Measurements from ENCODE around the gene ABHD11.
"Not testable (repeated sequence)": the region's sequence is repeated elsewhere in the genome, so short reads cannot be mapped to it uniquely, and the experiment has no call there.

The ABHD11 gene, protein sequence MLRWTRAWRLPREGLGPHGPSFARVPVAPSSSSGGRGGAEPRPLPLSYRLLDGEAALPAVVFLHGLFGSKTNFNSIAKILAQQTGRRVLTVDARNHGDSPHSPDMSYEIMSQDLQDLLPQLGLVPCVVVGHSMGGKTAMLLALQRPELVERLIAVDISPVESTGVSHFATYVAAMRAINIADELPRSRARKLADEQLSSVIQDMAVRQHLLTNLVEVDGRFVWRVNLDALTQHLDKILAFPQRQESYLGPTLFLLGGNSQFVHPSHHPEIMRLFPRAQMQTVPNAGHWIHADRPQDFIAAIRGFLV

DNA sequence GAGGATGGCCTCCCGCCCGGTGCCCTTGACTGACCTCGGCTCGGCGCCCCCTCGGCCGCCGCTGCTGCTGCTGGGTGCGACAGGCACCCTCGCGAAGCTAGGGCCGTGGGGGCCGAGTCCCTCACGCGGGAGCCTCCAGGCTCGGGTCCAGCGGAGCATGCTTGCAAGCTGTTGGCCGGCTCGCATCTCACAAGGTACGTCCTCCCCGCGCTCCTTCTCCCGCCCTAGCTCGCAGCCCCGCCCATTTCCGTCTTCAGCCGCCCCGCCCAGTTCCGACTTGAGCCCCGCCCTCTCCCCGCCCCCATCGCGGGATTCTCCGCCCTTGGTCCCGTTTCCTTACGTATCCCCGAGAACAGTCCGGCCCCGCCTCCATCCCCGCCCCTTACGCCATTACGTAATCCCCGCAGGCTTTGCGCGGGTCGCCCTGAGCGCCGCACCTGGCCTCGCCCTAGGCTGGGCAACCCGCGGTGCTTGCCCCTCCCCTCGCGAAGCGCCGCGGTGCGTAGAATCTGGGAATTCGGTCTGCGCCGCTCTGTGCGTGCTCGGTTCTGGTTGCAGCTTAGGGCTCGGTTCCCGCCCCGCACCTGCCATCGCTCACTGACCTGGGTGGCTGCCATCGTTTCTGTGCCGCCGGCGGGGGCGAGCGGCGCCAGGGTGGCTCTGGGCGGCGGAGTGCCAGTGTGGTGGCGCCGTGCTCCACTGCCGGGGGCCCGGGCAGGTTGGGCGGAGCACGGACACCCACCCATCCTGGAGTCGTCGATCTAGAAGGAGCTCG is at the start of gene ABHD11:
TSS of gene ABHD11 (minus strand) at position 191 of the 775 bp plus-strand sequence. CDS start at position 159, 32 bp downstream.
- FAIRE-seq (peak; percentile 76), DNase-seq (ENCODE audit: low spot score) (peak; percentile 94)

GRCh38 chr7:73787786-73788048 is 49.1 kb upstream of the ABHD11 start:
- not testable (repeated sequence) for DNase-seq (ENCODE audit: low spot score); FAIRE-seq

GRCh38 chr7:73786588-73786987 is 48.0 kb upstream of the ABHD11 start:
- DNase-seq (ENCODE audit: low spot score): no peak
- FAIRE-seq: no peak

DNA sequence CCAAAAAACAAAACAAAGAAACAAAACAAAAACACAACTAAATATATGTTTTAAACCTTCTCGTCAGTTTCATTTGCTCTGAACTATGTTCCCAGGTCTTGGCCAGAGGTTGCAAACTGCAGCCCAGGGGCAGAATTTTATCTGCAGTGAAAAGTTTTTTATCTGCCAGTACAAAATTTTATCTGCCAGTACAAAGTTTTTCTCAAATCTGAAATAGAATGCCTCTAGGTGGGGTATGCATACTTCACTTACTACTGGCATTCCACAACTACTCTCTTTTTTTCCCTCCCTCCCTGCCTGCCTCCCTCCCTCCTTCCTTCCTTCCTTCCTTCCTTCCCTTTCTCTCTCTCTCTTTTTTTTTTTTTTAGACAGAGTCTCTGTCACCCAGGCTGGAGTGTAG is 40.9 kb upstream of the ABHD11 start:
- DNase-seq (ENCODE audit: low spot score) (no peak), FAIRE-seq (no peak)

DNA sequence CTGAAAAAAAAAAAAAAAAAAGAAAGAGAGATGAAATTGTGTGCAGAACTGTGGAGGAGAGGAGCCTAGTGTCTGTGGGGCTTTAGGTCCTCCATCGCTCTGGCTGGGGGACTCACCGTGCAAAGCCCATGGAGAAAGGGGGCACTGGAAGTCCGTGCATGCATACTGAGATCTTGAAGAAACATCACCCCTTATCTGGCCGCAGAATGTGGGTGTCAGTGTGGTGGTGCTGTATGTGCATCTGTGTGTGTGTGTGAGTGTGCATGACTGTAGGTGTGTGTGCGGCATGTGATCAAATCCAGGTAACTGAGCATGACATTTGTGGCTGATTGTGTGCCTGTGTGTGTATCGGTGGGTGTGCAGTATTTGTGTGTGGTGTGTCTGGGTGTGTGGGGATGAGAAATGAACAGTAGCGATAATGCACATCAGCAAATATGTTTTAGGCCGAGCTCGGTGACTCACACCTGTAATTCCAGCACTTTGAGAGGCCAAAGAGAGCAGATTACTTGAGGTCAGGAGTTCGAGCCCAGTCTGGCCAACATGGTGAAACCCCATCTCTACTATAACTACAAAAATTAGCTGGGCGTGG is 40.3 kb upstream of the ABHD11 start:
- no peak for FAIRE-seq
- no peak for DNase-seq (ENCODE audit: low spot score)

GRCh38 chr7:73774923-73775322 is 36.3 kb upstream of the ABHD11 start:
- FAIRE-seq (no peak), DNase-seq (ENCODE audit: low spot score) (peak; percentile 32)

GRCh38 chr7:73773700-73774517 is 35.3 kb upstream of the ABHD11 start:
- DNase-seq (ENCODE audit: low spot score): no peak
- FAIRE-seq: no peak

GRCh38 chr7:73770860-73771670 is 32.5 kb upstream of the ABHD11 start:
- no peak for FAIRE-seq
- DNase-seq (ENCODE audit: low spot score): no peak

- FAIRE-seq (no peak), DNase-seq (ENCODE audit: low spot score) (peak; percentile 37)
These were observed 31.6 kb upstream of the ABHD11 start, which contains the start of gene CLDN3 for GRCh38 chr7:73770002-73770859. CLDN3 (minus strand) TSS chr7:73770270; CDS start chr7:73770049, 221 bp downstream.

- DNase-seq (ENCODE audit: low spot score) (no peak), FAIRE-seq (no peak)
These were observed 30.9 kb upstream of the ABHD11 start for GRCh38 chr7:73769481-73770001.

DNA sequence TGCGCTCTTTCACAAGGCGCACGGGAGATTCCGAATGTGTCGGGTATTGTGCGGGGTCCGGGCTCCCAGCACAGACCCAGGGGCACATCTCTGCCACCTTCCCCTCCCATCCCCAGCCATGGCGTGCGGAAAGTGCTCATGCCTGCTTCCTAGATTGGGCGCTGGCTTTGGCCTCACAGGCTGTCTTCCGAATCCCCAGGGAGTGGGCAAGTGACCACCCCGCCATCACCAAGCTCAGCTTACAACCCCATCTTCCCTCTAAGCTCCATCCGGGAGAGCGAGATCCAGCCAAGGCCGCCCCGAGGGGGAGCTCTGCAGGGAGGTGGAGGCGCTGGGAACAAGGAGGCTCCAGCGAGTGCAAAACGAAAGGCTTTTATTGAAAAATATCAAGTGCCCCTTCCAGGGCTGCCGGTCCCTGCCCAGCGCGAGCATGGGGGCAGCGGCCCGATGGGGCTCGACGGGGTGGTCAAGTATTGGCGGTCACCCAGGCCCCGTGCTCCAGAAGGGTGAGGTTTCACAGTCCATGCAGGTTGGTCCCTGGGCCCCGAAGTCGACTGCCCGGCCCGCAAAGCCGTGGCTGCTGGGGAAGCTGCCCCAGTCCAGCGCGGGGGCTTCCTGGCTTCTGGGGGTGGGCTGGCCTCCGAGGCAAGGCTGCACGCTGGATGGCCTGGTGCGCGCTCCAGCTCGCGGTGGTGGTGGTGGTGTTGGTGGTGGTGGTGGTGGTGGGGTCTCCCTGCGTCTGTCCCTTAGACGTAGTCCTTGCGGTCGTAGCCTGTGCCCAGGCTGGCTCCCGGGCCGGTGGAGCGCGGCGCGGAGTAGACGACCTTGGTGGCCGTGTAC is 30.3 kb upstream of the ABHD11 start:
- DNase-seq (ENCODE audit: low spot score): no peak

DNA sequence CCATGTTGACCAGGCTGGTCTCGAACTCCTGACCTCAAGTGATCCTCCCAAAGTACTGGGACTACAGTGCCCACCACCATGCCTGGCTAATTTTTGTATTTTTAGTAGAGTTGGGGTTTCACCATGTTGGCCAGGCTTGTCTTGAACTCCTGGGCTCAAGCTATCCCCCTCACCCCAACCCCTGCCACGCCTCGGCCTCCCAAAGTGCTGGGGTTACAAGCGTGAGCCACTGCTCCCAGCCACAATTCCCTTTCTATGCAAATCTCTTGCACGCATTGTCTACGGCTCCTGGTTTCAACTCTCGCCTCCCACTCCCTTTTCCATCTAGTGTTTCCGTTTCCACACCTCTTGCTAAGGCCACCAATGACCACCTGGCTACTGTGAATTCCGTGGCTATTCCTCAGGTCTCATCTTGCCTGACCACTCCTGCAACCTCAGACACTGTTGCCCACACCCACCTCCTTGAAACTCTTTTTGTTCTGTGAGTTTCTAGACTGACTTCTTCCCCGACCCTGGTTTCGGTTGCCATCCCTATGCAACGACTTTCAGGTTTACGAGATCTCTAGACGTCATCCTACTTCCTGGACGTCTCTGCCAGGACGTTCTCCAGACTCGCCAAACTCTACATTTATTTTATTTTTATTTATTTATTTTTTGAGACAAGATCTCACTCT is 28.1 kb upstream of the ABHD11 start:
- FAIRE-seq (no peak), DNase-seq (ENCODE audit: low spot score) (no peak)

More for the DNA sequence above, 30.3 kb upstream of the ABHD11 start:
- FAIRE-seq: no peak

DNA sequence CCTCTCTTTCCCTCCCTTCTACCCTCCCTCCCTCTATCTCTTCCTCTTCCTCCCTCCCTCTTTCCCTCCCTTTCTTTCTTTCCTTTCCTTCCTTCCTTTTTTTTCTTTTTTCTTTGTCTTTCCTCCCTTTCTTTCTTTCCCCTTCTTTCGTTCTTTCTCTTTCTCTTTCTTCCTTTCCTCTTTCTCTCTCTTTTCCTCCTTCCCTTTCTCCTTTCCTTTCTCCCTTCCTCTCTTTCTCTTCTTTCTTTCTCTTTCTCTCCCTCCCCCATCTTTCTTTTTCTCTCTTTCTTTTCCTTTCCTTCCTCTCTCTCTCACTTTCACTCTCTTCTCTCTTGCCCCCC is 24.0 kb upstream of the ABHD11 start:
- no peak for FAIRE-seq

DNA sequence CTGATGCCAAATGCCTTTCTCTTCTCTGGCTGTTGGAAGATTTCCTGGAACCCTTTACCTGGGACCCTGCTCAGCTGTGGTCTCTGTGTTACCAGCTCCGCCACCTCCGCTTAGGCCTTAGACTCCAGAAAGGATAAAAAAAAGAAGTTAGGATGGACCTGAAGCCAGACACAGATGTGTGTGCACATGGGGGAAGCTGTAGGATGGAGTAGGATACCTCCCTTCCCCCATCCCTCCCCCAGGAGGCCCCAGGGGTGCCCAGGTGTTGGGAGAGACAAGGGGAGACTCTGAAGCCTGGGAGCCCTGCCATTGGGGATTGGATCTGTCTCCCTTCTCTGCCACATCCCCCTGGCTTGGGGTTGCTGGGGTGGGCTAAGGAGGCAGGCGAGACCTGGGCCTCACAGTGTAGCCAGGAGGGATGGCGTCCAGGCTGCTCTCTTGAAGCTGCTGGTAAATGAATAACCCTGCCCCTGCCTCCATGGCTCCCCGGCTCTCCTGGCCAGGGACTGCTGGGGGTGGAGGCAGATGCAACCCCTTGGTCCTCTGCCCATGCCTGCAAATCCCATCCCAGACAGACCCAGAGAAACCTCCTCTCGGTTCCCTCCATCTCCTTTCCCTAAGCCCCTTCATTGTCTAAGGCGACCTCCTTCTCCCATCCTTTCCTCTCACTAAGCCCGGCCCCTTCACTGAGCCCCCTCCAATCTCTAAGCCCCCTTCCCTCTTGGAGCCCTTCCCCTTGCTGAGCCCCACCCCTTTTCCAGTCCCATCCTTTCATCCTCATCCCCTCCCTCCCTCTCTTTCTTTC is 23.5 kb upstream of the ABHD11 start:
- no peak for FAIRE-seq
- DNase-seq (ENCODE audit: low spot score): no peak

More for the DNA sequence above, 24.0 kb upstream of the ABHD11 start:
- no peak for DNase-seq (ENCODE audit: low spot score)

DNA sequence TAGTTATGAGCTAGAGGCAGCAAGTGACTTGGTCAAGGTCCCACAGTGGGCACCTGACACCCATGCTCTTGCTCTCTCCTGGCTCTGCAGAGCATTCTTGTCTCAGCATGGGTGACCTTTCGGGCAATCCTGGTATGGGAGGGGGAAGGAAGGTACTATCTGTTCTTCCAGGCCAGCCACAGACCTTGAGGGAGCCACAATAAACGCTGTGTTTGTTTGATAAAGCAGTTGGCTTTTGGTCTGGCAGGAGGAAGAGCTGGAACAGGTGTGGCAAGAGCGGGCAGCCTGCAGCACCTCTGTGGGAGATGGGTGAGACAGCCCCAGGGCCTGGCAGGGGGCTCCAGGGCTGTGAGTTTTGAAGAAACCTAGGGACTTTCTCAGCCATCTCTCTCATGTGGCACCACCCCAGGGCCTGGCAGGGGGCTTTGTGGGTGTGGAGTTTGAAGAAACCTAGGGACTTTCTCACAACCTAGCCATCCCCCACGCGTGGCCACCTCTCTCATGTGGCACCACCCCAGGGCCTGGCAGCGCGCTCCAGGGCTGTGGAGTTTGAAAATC is 20.1 kb upstream of the ABHD11 start:
- DNase-seq (ENCODE audit: low spot score) (no peak), FAIRE-seq (no peak)

DNA sequence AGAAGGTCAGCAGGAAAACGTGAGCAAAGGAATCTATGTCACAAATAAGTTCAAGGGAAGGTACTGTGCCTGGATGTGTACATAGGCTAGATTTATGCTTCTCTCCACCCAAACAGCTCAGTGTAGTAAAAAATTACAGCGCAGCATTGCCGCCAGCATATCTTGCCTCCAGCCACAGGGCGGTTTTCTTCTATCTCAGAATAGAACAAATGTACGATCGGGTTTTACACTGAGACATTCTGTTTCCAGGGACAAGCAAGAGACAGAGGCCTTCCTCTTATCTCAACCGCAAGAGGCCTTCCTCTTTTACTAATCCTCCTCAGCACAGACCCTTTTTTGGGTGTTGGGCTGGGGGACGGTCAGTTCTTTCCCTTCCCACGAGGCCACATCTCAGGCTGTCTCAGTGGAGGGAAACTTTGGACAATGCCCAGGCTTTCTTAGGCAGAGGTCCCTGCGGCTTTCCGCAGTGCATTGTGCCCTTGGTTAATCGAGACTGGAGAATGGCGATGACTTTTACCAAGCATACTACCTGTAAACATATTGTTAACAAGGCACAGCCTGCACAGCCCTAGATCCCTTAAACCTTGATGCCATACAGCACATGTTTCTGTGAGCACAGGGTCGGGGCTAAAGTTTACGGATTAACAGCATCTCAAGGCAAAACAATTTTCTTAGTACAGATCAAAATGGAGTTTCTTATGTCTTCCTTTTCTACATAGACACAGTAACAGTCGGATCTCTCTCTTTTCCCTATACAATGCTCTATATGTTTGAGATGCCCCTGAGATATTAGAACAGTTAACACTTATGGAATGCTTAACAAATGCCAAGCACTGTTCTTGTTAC is 11.6 kb upstream of the ABHD11 start:
- no peak for DNase-seq (ENCODE audit: low spot score)
- no peak for FAIRE-seq
